ENCODE measurements around the gene TRPM7.

GRCh38 chr15:50735156-50735555, 48.6 kb upstream of the TRPM7 start:
- TF ChIP-seq POLR2A (IDR thresholded peaks at IDR 0.05; ENCODE audit: control extremely low read depth in 1 of 2, low read depth in 2 of 2, low read length in 2 of 2), result no peak
- no peak for TF ChIP-seq EP300 (IDR thresholded peaks at IDR 0.05; ENCODE audit: borderline replicate concordance in 1 of 2, low read depth in 2 of 2, low read length in 2 of 2)
- TF ChIP-seq POLR2AphosphoS5 (IDR thresholded peaks at IDR 0.05; ENCODE audit: low read depth, low read length), result no peak
- no peak for TF ChIP-seq CHD2 (IDR thresholded peaks at IDR 0.05; ENCODE audit: low read length)
- TF ChIP-seq CTCF (IDR thresholded peaks at IDR 0.05; ENCODE audit: control extremely low read depth in 1 of 3, insufficient read depth in 1 of 3, low read depth in 1 of 3, low read length in 3 of 3), result no peak
- no peak for TF ChIP-seq TAF1 (IDR thresholded peaks at IDR 0.05; ENCODE audit: low read depth, low read length)
- TF ChIP-seq RXRA (IDR thresholded peaks at IDR 0.05; ENCODE audit: insufficient read depth, low read depth, low read length), result no peak
- TF ChIP-seq SIN3A (conservative IDR thresholded peaks at IDR 0.05 in 1 of 2, IDR thresholded peaks at IDR 0.05 in 1 of 2; ENCODE audit: low read depth in 1 of 2, low read length in 2 of 2), result no peak
- TF ChIP-seq BCL11A (IDR thresholded peaks at IDR 0.05; ENCODE audit: low read depth in 2 of 2, low read length in 2 of 2), result no peak
- TF ChIP-seq YY1 (IDR thresholded peaks at IDR 0.05; ENCODE audit: low read depth, low read length), result no peak
- no peak for TF ChIP-seq EGR1 (IDR thresholded peaks at IDR 0.05; ENCODE audit: borderline replicate concordance, low read depth, low read length)
- no peak for TF ChIP-seq NANOG (IDR thresholded peaks at IDR 0.05; ENCODE audit: insufficient read depth, low read depth, low read length, poor library complexity, severe bottlenecking)
- TF ChIP-seq MAX (IDR thresholded peaks at IDR 0.05), result no peak

All from H1 (cell line).